Fibroblast of lung (primary cell): ENCODE measurements around the gene PROK2. TPM values are rescaled to one million over a fixed set of nuclear protein-coding genes. Genes with fewer than 3 reads are reported as not detected.

Experiments
- DNase-seq, 2 donors: peaks; one replicate each; pipeline versions ENCODE4 v3.0.0 to v3.0.0-alpha.2; 2010; ENCODE audit warnings: low read depth in 2 of 2
- H2AFZ ChIP-seq: 2 replicates; pipeline ENCODE4 v1.5.1; 2012; ENCODE audit warnings: low read length, control low read depth, inconsistent platforms
- H3K27ac ChIP-seq: 2 replicates; pipeline ENCODE4 v1.5.1; 2011; ENCODE audit warnings: low read length, control low read depth; ENCODE audit not compliant: insufficient read depth
- H3K27me3 ChIP-seq: 2 replicates; pipeline ENCODE4 v1.5.1; 2011; ENCODE audit warnings: mild to moderate bottlenecking, low read length; ENCODE audit not compliant: control insufficient read depth, insufficient read depth
- H3K36me3 ChIP-seq: 2 replicates; pipeline ENCODE4 v1.5.1; 2011; ENCODE audit warnings: low read length; ENCODE audit not compliant: control insufficient read depth, insufficient read depth
- H3K4me1 ChIP-seq: 2 replicates; pipeline ENCODE4 v1.5.1; 2011; ENCODE audit warnings: low read length; ENCODE audit not compliant: control insufficient read depth, insufficient read depth; ENCODE audit errors: extremely low read depth
- H3K4me2 ChIP-seq: 2 replicates; pipeline ENCODE4 v1.5.1; 2011; ENCODE audit warnings: low read length, control low read depth; ENCODE audit not compliant: insufficient read depth; ENCODE audit errors: extremely low read depth
- H3K4me3 ChIP-seq, 4 experiments: fragments of 200-600 bp in 1 of 4; sonication (generic) in 1 of 4; replicated peaks in 1 of 4; 2 replicates each; pipeline ENCODE4 v1.5.1; 2011 to 2016; ENCODE audit warnings: low read length in 4 of 4, low read depth in 3 of 4, mild to moderate bottlenecking in 3 of 4, control low read depth in 2 of 4, inconsistent platforms in 1 of 4, mixed read lengths in 1 of 4; ENCODE audit not compliant: insufficient read depth in 1 of 4; ENCODE audit errors: control extremely low read depth in 1 of 4
- H3K79me2 ChIP-seq: 2 replicates; pipeline ENCODE4 v1.5.1; 2012; ENCODE audit warnings: mild to moderate bottlenecking, low read length, inconsistent platforms; ENCODE audit not compliant: control insufficient read depth, insufficient read depth
- H3K9ac ChIP-seq: 2 replicates; pipeline ENCODE4 v1.5.1; 2011; ENCODE audit warnings: mild to moderate bottlenecking, low read length, control low read depth; ENCODE audit not compliant: insufficient read depth
- H3K9me3 ChIP-seq: 2 replicates; pipeline ENCODE4 v1.5.1; 2012; ENCODE audit warnings: low read depth, low read length; ENCODE audit not compliant: control insufficient read depth, insufficient read depth
- H4K20me1 ChIP-seq: 2 replicates; pipeline ENCODE4 v1.5.1; 2011; ENCODE audit warnings: low read length; ENCODE audit not compliant: control insufficient read depth, insufficient read depth; ENCODE audit errors: extremely low read depth
- CTCF ChIP-seq, 2 donors: IDR thresholded peaks in 1 of 2; conservative IDR thresholded peaks in 1 of 2; 1 replicate in 1 of 2; 2 replicates in 1 of 2; pipeline ENCODE4 v1.5.1; 2011 to 2012; ENCODE audit warnings: low read length in 2 of 2, control low read depth in 1 of 2, inconsistent platforms in 1 of 2, low read depth in 1 of 2, mild to moderate bottlenecking in 1 of 2
- EZH2 ChIP-seq: IDR thresholded peaks from 2 replicates; pipeline ENCODE4 v1.5.1; 2012; ENCODE audit warnings: low read length, control low read depth, mild to moderate bottlenecking; ENCODE audit errors: missing control alignments
- polyA plus RNA-seq, 2 donors: library from polyadenylated mRNA; depleted of rRNA in 1 of 2; stranded (reverse) in 1 of 2; unstranded in 1 of 2; fragments of >200 nt; gene quantifications; 2 replicates each; pipeline ENCODE4 v1.2.1, GENCODE V29; 2011 to 2012; ENCODE audit warnings: missing spikeins in 1 of 2
- total RNA-seq: library from RNA; depleted of rRNA; stranded (reverse); fragments of >200 nt; gene quantifications from 2 replicates; pipeline ENCODE4 v1.2.1, GENCODE V29; 2014

Gene PROK2
- total and polyA plus RNA-seq, 2 donors (not counting 1 experiment from before 2014, with no cell fraction given), result not detected

GRCh38 chr3:71754610-71755253 is 30.2 kb downstream of the PROK2 start:
- Histone ChIP-seq H3K4me2 (no peak overlapping the region), H2AFZ (no peak overlapping the region), H4K20me1 (no peaks in the 10 kb centered on the region), H3K79me2 (no peaks in the 10 kb centered on the region), H3K36me3 (no peaks in the 10 kb centered on the region), H3K9ac (no peak overlapping the region), H3K9me3 (no peaks in the 10 kb centered on the region), H3K27ac (no peak overlapping the region), H3K4me3 (no peak overlapping the region), H3K4me1 (no peaks in the 10 kb centered on the region), H3K27me3 (peaks cover 27% of the 10 kb centered on the region)
- no peak for TF ChIP-seq EZH2
- TF ChIP-seq CTCF (conservative IDR thresholded peaks at IDR 0.05 in 1 of 2, IDR thresholded peaks at IDR 0.05 in 1 of 2; ENCODE audit: low read depth in 1 of 2, low read length in 2 of 2), result no peak
- DNase-seq, result no peak

DNA sequence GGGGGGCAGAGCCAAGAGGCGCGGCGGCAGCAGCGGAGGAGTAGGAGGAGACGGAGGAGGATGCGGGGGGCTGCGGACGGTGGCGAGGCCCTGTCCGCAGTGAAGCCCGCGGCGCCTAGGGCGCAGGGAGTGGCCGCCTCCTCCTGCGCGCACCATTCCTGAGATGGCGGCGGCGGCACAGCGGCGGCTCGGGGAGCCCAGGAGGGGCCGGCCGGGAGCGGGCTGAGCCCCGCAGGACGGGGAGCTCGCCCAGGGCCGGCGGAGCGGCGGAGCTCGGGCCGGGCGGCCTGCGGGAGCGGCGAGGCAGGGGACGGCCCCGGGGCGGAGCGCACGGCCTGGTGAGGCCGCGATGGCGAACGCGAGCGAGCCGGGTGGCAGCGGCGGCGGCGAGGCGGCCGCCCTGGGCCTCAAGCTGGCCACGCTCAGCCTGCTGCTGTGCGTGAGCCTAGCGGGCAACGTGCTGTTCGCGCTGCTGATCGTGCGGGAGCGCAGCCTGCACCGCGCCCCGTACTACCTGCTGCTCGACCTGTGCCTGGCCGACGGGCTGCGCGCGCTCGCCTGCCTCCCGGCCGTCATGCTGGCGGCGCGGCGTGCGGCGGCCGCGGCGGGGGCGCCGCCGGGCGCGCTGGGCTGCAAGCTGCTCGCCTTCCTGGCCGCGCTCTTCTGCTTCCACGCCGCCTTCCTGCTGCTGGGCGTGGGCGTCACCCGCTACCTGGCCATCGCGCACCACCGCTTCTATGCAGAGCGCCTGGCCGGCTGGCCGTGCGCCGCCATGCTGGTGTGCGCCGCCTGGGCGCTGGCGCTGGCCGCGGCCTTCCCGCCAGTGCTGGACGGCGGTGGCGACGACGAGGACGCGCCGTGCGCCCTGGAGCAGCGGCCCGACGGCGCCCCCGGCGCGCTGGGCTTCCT is 31.0 kb downstream of the PROK2 start, which contains the start of gene GPR27:
Gene GPR27 (plus strand): TSS at position 155 of the 909 bp plus-strand sequence. CDS start 195 bp downstream, at position 350.
- Histone ChIP-seq H3K9me3 (no peaks in the 10 kb centered on the region), H3K9ac (no peak within 1 kb of the TSS), H3K4me2 (no peak within 1 kb of the TSS), H3K27ac (no peak within 1 kb of the TSS), H3K4me3 (no peak within 1 kb of the TSS), H3K4me1 (no peaks in the 10 kb centered on the region), H3K27me3 (peaks cover 27% of the 10 kb centered on the region), H3K79me2 (no peaks in the 10 kb centered on the region), H3K36me3 (no peaks in the 10 kb centered on the region), H4K20me1 (no peaks in the 10 kb centered on the region), H2AFZ (no peak within 1 kb of the TSS)
- peak; percentile 66 for TF ChIP-seq EZH2
- no peak for TF ChIP-seq CTCF (conservative IDR thresholded peaks at IDR 0.05 in 1 of 2, IDR thresholded peaks at IDR 0.05 in 1 of 2; ENCODE audit: low read depth in 1 of 2, low read length in 2 of 2)
- DNase-seq, result peak; percentile 29 to 53
